DMS114 treated with DMSO at 0.1 percent for 48 hours (cell line): ENCODE measurements around the gene NIP7.
"Not testable (repeated sequence)": the region's sequence is repeated elsewhere in the genome, so short reads cannot be mapped to it uniquely, and the experiment has no call there.

Experiments used
- DNase-seq: peaks from one replicate; lab custom pipeline; 2025; ENCODE audit not compliant: unreplicated experiment; lab: John Stamatoyannopoulos, UW

Gene NIP7

GRCh38 chr16:69339289-69340094, at the start of gene NIP7, which contains the start of gene COG8:
Gene NIP7 (plus strand): TSS chr16:69339772. CDS start chr16:69339830, 58 bp downstream.
Gene COG8 (minus strand): TSS chr16:69339564. CDS start chr16:69339552, 12 bp downstream.
- DNase-seq, result peak; percentile 99

DNA sequence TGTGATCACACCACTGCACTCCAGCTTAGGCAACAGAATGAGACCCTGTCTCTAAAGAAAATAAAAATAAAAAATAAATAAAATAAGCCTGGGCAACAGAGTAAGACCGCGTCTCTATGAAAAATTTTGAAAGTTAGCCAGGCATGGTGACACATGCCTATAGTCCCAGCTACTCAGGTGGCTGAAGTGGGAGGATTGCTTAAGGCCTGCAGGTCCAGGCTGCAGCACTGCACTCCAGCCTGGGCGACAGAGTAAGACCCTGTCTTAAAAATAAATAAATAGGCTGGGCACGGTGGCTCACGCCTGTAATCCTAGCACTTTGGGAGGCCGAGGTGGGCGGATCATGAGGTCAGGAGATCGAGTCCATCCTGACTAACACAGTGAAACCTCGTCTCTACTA, 47.9 kb upstream of the NIP7 start:
- not testable (repeated sequence) for DNase-seq

DNA sequence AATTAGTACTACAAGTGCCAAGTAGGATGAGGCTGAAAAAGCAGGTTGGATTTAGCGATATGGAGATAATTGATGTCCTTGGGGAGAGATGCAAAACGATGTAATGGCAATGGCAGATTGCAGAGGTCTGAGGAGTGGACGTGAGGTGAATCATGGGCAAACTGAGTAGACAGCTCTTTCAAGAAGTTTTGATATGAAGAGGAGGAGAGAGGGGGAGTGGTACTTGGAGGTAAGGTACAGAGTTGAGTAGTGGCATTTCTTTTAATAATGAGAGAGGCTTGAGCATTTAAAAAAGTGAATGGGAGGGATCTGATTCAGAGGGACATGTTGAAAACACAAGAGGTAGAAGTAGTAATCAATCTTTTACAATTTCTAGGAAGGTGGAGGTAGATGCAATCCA, 46.2 kb upstream of the NIP7 start:
- no peak for DNase-seq

GRCh38 chr16:69294051-69294450, 45.5 kb upstream of the NIP7 start:
- DNase-seq, result no peak

- DNase-seq, result not testable (repeated sequence)
Measured at GRCh38 chr16:69296771-69297170, 42.8 kb upstream of the NIP7 start.

GRCh38 chr16:69298261-69298660, 41.3 kb upstream of the NIP7 start:
- no peak for DNase-seq

- no peak for DNase-seq
Measured at GRCh38 chr16:69301187-69301586, 38.4 kb upstream of the NIP7 start.

- DNase-seq, result no peak
Measured at GRCh38 chr16:69301861-69302260, 37.7 kb upstream of the NIP7 start.

DNA sequence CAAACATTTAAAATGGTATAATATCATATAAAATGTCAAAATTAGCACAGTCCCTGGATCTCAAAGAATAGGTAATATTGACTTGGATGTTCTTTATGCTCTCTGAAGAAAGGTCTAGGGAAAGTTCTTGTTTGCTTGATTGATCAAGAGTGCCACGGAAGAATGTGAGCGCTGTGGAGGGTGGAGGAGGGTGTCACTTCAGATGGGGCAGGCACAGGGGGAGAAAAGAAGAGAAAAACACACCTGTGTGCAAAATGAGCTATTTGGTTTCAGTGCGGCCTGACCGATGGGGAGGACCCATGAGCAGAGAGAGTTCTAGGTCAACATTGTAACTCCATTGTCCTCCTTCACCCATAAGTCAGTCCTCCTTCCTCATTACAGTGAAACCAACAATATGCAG, 37.3 kb upstream of the NIP7 start:
- no peak for DNase-seq

DNA sequence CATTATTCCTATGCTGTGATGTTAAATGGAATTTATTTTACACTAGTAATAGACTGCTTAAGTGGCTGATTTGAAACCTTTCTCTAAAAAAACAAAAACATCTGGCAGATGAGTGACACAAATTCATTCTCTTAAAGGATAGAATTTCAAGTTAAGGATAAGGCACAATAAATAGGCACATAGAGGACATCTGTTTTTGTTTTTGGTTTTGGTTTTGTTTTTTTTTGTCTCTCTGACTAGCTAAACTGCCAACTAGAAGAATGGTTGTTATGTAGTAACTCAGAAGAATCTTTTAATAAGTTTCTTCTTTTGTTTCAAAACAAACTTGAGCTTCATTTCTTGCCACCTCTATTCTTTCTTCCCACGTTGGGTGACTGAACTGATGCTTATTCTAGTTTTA, 33.5 kb upstream of the NIP7 start:
- DNase-seq, result no peak

DNA sequence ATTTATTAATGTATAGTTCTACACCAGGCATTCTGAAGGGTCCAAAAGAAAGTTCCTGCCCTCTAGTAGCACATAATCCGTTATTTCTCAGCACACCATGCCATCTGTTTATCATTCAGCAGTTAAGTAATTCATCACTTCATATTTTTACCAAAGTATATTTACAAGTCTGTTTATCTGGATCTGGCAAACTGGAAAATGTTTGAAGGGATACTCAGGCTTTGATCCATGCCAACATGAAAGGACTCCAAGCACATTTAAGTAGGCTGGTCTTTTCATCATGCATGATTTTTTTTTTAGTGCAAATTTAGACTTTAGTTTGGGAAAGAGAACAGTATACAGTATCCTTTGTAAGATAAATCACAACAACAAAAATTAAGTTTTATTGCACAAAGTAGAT, 32.5 kb upstream of the NIP7 start:
- DNase-seq, result no peak

GRCh38 chr16:69307856-69308255, 31.7 kb upstream of the NIP7 start:
- DNase-seq, result no peak

- DNase-seq, result no peak
Measured at GRCh38 chr16:69309316-69309715, 30.3 kb upstream of the NIP7 start.

DNA sequence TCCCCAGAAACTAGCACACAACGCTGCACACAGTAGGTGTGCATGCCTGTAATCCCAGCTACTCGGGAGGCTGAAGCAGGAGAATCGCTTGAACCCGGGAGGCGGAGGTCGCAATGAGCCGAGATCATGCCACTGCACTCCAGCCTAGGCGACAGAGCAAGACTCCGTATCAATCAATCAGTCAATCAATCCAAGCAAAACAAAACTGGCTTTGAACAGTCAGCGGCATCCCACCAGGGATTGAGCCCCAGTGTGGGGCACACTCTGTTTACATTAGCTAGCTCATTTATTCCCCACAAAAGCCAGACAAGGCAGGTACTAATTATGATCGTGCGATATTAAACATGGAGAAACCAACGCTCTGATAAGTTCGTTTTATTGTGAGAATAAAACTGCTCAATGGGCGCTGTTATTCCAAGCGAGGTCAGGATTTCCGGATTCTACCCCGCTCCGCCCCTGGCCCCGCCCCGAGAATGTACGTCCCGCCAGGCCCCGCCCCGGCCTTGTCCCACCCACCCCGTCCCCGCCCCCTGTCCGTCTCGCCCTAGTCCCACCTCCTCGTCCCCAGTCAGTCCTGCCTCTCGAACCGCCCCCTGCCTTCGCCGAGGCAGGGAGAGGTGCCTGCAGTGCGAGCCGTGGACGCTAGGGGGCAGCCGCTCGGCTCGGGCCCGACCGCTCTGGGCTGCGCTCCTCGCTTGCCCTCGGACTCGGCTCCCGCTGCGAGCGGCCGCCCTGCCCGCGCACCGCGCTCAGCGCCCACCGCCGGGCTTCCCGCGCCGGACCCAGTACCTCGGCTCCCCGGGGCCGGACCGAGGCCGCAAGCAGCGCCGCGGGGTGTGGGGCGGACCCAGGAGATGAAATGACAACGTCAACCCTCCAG, 28.7 kb upstream of the NIP7 start, which contains the start of gene VPS4A:
VPS4A (plus strand) TSS at position 698 of the 880 bp plus-strand sequence; CDS start at position 860, 162 bp downstream.
- DNase-seq, result peak; percentile 93

GRCh38 chr16:69311533-69312387, 27.8 kb upstream of the NIP7 start:
- no peak for DNase-seq

DNA sequence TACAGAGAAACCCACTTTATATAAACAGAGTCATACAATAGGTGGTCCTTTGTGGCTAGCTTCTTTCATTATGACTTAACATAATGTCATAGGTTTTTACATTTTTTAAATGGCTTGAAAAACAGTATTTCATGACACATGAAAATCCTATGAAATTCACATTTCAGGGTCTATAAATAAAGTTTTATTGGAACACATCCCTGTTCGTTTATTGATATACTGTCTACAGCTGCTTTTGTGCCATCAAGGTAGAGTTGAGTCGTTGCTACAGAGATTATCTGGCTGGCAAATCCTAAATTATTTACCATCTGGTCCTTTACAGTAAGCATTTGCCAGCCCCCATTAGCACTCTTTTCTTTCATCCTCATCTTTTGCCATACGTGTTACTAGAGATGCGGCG, 26.1 kb upstream of the NIP7 start:
- DNase-seq, result no peak

DNA sequence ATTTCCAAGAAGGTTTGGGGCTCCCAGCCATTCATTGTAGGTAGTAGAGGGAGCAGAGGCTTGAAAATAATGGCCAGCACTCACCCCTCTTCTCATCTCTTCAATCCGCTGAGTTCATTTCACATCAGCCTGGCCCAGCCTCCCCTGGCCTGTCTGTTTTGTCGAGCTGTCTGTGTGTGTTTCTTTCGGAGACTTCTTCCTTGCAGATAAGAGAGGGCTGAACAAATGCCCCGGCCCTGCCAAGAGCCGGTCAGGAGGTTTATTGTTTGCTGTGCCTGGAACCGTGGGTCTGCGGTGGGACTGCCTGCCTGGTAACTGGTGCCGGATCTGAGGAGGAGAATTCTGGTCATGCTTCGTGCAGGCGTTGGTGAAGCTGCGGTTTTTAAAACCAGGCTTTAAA, 25.0 kb upstream of the NIP7 start:
- DNase-seq, result no peak

- no peak for DNase-seq
Measured at GRCh38 chr16:69315486-69316311, 23.9 kb upstream of the NIP7 start.

DNA sequence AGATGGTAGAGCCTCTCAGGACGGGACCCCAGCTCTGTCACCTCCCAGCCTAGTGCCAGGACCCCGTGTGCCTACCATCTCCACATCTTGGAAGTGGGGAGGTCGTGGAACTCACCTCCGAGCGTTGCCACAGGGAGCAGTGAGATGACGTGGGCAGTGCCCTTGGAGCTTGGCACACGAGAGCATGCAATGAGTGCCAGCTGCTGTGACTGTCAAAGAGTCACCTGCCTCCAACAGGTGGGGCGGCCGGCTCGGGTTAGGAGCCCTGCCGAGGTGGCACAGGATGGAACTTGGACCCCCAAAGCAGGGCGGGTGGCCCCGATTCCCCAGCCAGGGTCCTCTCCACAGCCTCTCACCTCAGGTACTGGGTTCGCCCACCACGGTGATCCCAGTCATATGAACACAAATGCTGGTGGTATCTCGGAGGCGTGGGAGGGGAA, 23.0 kb upstream of the NIP7 start:
- DNase-seq, result no peak
